Suppressor macrophage treated with lipopolysaccharide for 1 hour (primary cell): Measurements from ENCODE around the gene ARHGAP10.

ENCODE experiments used
- DNase-seq, 3 donors: peaks; one replicate each; pipeline ENCODE4 v3.0.0-alpha.2; 2020 to 2022

Gene ARHGAP10

GRCh38 chr4:147829401-147830101 is 97.7 kb downstream of the ARHGAP10 start:
- DNase-seq: no peak

- no peak for DNase-seq
These were observed 98.2 kb downstream of the ARHGAP10 start for GRCh38 chr4:147830102-147830463.

- DNase-seq: no peak
These were observed 99.1 kb downstream of the ARHGAP10 start for GRCh38 chr4:147830987-147831386.

GRCh38 chr4:147831551-147832171 is 99.8 kb downstream of the ARHGAP10 start:
- peak; percentile 91 to 98 (median 97) for DNase-seq

- peak; percentile 70 to 92 (median 86) for DNase-seq
These were observed 101.4 kb downstream of the ARHGAP10 start for GRCh38 chr4:147833254-147833653.

- no peak for DNase-seq
These were observed 101.9 kb downstream of the ARHGAP10 start for GRCh38 chr4:147833741-147834140.

GRCh38 chr4:147834480-147834879 is 102.6 kb downstream of the ARHGAP10 start:
- DNase-seq: no peak

- no peak for DNase-seq
These were observed 104.9 kb downstream of the ARHGAP10 start for GRCh38 chr4:147836807-147837206.

GRCh38 chr4:147837435-147837834 is 105.5 kb downstream of the ARHGAP10 start:
- no peak for DNase-seq

- DNase-seq: no peak
These were observed 106.0 kb downstream of the ARHGAP10 start for GRCh38 chr4:147837854-147838253.

GRCh38 chr4:147839200-147839599 is 107.3 kb downstream of the ARHGAP10 start:
- DNase-seq: no peak

- DNase-seq: no peak
These were observed 107.8 kb downstream of the ARHGAP10 start for GRCh38 chr4:147839663-147840062.

GRCh38 chr4:147840838-147841738 is 109.2 kb downstream of the ARHGAP10 start:
- peak; percentile 59 to 88 (median 85) for DNase-seq

- DNase-seq: peak; percentile 64 to 74 (median 72)
These were observed 110.7 kb downstream of the ARHGAP10 start for GRCh38 chr4:147842573-147842972.

- no peak for DNase-seq
These were observed 111.3 kb downstream of the ARHGAP10 start for GRCh38 chr4:147843162-147843561.

- no peak for DNase-seq
These were observed 112.9 kb downstream of the ARHGAP10 start for GRCh38 chr4:147844781-147845180.

- DNase-seq: peak in 2 of 3 donors; percentile 46 to 58
These were observed 114.6 kb downstream of the ARHGAP10 start for GRCh38 chr4:147846318-147847155.

GRCh38 chr4:147847751-147848590 is 116.1 kb downstream of the ARHGAP10 start:
- peak; percentile 58 to 73 (median 64) for DNase-seq

- no peak for DNase-seq
These were observed 116.7 kb downstream of the ARHGAP10 start for GRCh38 chr4:147848634-147849033.

GRCh38 chr4:147851135-147851534 is 119.2 kb downstream of the ARHGAP10 start:
- no peak for DNase-seq

GRCh38 chr4:147853706-147854105 is 121.8 kb downstream of the ARHGAP10 start:
- peak in 1 of 3 donors; percentile 40 for DNase-seq

GRCh38 chr4:147854154-147854553 is 122.3 kb downstream of the ARHGAP10 start:
- DNase-seq: no peak
